Measurements from ENCODE around the gene HHIPL1.

Gene HHIPL1

GRCh38 chr14:99691111-99691885 is 46.4 kb downstream of the HHIPL1 start:
- no peak for DNase-seq

- DNase-seq, result no peak
These were observed 49.0 kb downstream of the HHIPL1 start for GRCh38 chr14:99693918-99694317.

GRCh38 chr14:99696929-99697328 is 52.0 kb downstream of the HHIPL1 start:
- DNase-seq, result no peak

- no peak for DNase-seq
These were observed 53.3 kb downstream of the HHIPL1 start for GRCh38 chr14:99698236-99698635.

GRCh38 chr14:99698642-99699041 is 53.7 kb downstream of the HHIPL1 start:
- DNase-seq, result no peak

GRCh38 chr14:99699085-99699760 is 54.3 kb downstream of the HHIPL1 start:
- DNase-seq, result no peak

- DNase-seq, result no peak
These were observed 54.9 kb downstream of the HHIPL1 start for GRCh38 chr14:99699861-99700260.

- DNase-seq, result no peak
These were observed 55.5 kb downstream of the HHIPL1 start for GRCh38 chr14:99700379-99700778.

GRCh38 chr14:99701260-99701659 is 56.3 kb downstream of the HHIPL1 start:
- DNase-seq, result no peak

GRCh38 chr14:99702115-99702514 is 57.2 kb downstream of the HHIPL1 start:
- no peak for DNase-seq

GRCh38 chr14:99703381-99703780 is 58.5 kb downstream of the HHIPL1 start:
- DNase-seq, result no peak

- no peak for DNase-seq
These were observed 59.1 kb downstream of the HHIPL1 start for GRCh38 chr14:99704037-99704436.

GRCh38 chr14:99706107-99706900 is 61.4 kb downstream of the HHIPL1 start:
- no peak for DNase-seq

- no peak for DNase-seq
These were observed 62.5 kb downstream of the HHIPL1 start for GRCh38 chr14:99707420-99707819.

GRCh38 chr14:99707921-99708320 is 63.0 kb downstream of the HHIPL1 start:
- no peak for DNase-seq

- DNase-seq, result no peak
These were observed 63.5 kb downstream of the HHIPL1 start for GRCh38 chr14:99708449-99708848.

GRCh38 chr14:99713972-99714371 is 69.0 kb downstream of the HHIPL1 start:
- DNase-seq, result no peak

- no peak for DNase-seq
These were observed 70.5 kb downstream of the HHIPL1 start for GRCh38 chr14:99715266-99716000.

GRCh38 chr14:99716091-99716849 is 71.3 kb downstream of the HHIPL1 start:
- DNase-seq, result no peak

- no peak for DNase-seq
These were observed 72.1 kb downstream of the HHIPL1 start for GRCh38 chr14:99716850-99717681.

GRCh38 chr14:99717682-99718013 is 72.7 kb downstream of the HHIPL1 start:
- DNase-seq, result no peak

All from NCI-H1092 (cell line).